NT2/D1 (cell line): ENCODE results near the gene SOX12.

Experiments
- SUZ12 ChIP-seq: IDR thresholded peaks from 2 replicates; pipeline ENCODE4 v1.6.1; 2011; ENCODE audit not compliant: insufficient read length, insufficient read depth; ENCODE audit errors: extremely low read depth
- ZNF274 ChIP-seq: IDR thresholded peaks from 2 replicates; pipeline ENCODE4 v1.6.1; 2011; ENCODE audit warnings: mild to moderate bottlenecking, low read depth, low read length

- no peak for TF ChIP-seq SUZ12
- no peak for TF ChIP-seq ZNF274
Measured at GRCh38 chr20:343107-343506, 17.8 kb downstream of the SOX12 start.
